HL-60 (cell line): Measurements from ENCODE around the gene SNX8.

ENCODE experiments used
- GABPA ChIP-seq: IDR thresholded peaks from 2 replicates; pipeline ENCODE4 v1.6.1; 2012; ENCODE audit warnings: low read depth
- POLR2AphosphoS5 ChIP-seq: IDR thresholded peaks from 2 replicates; pipeline ENCODE4 v1.6.1; 2012; ENCODE audit warnings: low read depth
- TF ChIP-seq, protein P1 (sequence below): IDR thresholded peaks from one replicate; pipeline ENCODE4 v1.5.1; 2011; ENCODE audit warnings: low read length, control low read depth, inconsistent platforms; ENCODE audit not compliant: insufficient read depth

DNA sequence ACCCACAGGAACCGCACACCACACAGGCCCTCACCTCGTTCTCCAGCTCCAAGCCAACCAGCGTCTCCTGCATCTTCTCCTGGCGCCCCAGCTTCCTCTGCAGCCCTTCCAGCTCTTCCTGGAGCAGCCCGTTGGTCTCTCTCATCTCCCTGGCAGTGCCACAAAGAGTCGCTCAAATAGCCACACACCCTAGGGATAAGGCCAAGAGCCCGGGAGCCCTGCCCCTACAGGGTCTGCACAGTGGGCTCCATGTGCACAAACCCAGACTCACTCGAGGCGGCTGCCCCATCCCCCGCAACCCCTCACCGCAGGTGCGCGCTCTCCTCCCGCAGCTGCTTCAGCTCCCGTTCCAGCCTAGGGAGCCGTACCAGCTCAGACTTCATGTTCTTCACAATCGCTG, 98.4 kb downstream of the SNX8 start:
- TF ChIP-seq, protein P1, sequence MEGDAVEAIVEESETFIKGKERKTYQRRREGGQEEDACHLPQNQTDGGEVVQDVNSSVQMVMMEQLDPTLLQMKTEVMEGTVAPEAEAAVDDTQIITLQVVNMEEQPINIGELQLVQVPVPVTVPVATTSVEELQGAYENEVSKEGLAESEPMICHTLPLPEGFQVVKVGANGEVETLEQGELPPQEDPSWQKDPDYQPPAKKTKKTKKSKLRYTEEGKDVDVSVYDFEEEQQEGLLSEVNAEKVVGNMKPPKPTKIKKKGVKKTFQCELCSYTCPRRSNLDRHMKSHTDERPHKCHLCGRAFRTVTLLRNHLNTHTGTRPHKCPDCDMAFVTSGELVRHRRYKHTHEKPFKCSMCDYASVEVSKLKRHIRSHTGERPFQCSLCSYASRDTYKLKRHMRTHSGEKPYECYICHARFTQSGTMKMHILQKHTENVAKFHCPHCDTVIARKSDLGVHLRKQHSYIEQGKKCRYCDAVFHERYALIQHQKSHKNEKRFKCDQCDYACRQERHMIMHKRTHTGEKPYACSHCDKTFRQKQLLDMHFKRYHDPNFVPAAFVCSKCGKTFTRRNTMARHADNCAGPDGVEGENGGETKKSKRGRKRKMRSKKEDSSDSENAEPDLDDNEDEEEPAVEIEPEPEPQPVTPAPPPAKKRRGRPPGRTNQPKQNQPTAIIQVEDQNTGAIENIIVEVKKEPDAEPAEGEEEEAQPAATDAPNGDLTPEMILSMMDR: no peak
- no peak for TF ChIP-seq GABPA
- TF ChIP-seq POLR2AphosphoS5: no peak
